ENCODE results near the gene SFXN3.

The SFXN3 gene

DNA sequence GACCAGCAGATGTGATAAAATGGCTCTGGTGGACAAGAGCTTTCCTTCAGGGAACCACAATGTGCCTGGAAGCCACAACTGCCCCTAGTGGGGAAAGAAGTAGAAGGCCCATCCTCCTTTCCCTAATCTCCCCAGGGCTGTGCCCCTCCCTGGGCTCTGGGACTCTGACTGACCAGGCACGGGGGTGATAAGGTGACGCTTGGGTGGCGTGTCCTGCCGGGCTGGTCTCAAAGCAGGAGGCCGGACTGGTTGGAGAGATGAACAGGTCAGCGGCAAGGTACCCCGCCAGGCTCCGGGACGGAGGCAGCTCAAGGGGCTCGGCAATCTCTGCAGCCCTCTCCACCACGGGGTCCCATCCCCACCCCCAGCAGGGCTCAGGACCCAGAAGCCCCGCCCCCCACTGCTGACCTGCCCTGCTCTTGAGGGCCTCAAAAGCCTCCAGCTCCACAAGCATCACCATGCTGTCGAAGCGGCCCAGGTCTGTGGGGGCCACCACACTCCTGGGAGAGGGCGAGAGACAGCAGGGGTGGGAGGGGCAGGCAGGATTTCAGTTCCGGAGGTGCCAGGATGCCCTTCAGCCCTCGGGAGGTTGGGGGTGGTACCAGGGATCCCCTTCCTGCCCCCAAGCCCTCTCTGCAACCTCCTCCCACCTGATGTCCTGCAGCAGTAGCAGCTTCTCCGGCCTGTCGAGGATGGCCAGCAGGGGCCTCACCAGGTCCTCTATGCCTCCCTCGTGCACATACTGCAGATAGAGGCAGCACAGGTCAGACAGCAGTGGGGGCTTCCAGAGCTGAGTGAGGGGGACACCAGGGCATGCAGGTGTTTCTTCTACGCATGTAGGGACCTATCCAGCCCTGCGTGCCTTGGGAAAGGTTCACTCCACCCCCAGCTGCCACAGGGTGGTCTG is 19.3 kb upstream of the SFXN3 start:
- Histone ChIP-seq H3K36me3 (ENCODE audit: control insufficient read depth in 4 of 4, insufficient read depth in 4 of 4, low read length in 3 of 4) (peaks cover 0 to 8% (median 3%) of the 10 kb centered on the region in 4 experiments), H3K27me3 (replicated peaks in 2 of 5; ENCODE audit: control insufficient read depth in 4 of 5, insufficient read depth in 5 of 5, low read length in 4 of 5) (peaks cover 0 to 7% (median 3%) of the 10 kb centered on the region in 5 experiments), H3K9me3 (ENCODE audit: control extremely low read depth in 1 of 5, control insufficient read depth in 4 of 5, insufficient read depth in 2 of 5, low read depth in 1 of 5, low read length in 4 of 5) (no peaks in the 10 kb centered on the region), H3K27ac (ENCODE audit: insufficient read depth in 1 of 2, low read depth in 1 of 2, low read length in 2 of 2, poor library complexity in 1 of 2, severe bottlenecking in 2 of 2) (no peak overlapping the region), H3K4me3 (ENCODE audit: control insufficient read depth in 1 of 7, extremely low read depth in 1 of 7, insufficient read depth in 4 of 7, low read depth in 2 of 7, low read length in 6 of 7) (no peak overlapping the region), H3K4me1 (ENCODE audit: control extremely low read depth in 1 of 4, control insufficient read depth in 4 of 4, insufficient read depth in 4 of 4, low read length in 3 of 4) (peaks cover 0 to 16% (median 13%) of the 10 kb centered on the region in 4 experiments)
- ChIA-PET POLR2A (interaction anchor here (1.4 kb wide), 1 partner anchor 10 kb away, joined by 5 read pairs; no protein-coding TSS in a partner anchor), CTCF (interaction anchor here (0.9 to 7.5 kb wide), 12 partner anchors 8 to 54 kb away, joined by 3 to 152 read pairs (median 4); partner anchors contain the start of genes LZTS2 and SEMA4G)
- 80% methylated on average over 17 of the region's 22 CpGs for WGBS (ENCODE audit: insufficient coverage)
- DNase-seq: peak in 1 of 3 donors; percentile 24

- DNase-seq: peak; percentile 87 to 90 (median 90)
- POLR2A ChIA-PET: no interaction called here
These were observed 18.3 kb upstream of the SFXN3 start for GRCh38 chr10:101012525-101013364.

GRCh38 chr10:101013365-101013825 is 17.6 kb upstream of the SFXN3 start:
- Histone ChIP-seq H3K36me3 (ENCODE audit: control insufficient read depth in 4 of 4, insufficient read depth in 4 of 4, low read length in 3 of 4) (no peaks in the 10 kb centered on the region), H3K27ac (ENCODE audit: insufficient read depth in 1 of 2, low read depth in 1 of 2, low read length in 2 of 2, poor library complexity in 1 of 2, severe bottlenecking in 2 of 2) (no peak overlapping the region), H3K27me3 (replicated peaks in 2 of 5; ENCODE audit: control insufficient read depth in 4 of 5, insufficient read depth in 5 of 5, low read length in 4 of 5) (peaks cover 0 to 21% (median 3%) of the 10 kb centered on the region in 5 experiments), H3K4me1 (ENCODE audit: control extremely low read depth in 1 of 4, control insufficient read depth in 4 of 4, insufficient read depth in 4 of 4, low read length in 3 of 4) (peaks cover 0 to 21% (median 19%) of the 10 kb centered on the region in 4 experiments), H3K9me3 (ENCODE audit: control extremely low read depth in 1 of 5, control insufficient read depth in 4 of 5, insufficient read depth in 2 of 5, low read depth in 1 of 5, low read length in 4 of 5) (no peaks in the 10 kb centered on the region), H3K4me3 (ENCODE audit: control insufficient read depth in 1 of 7, extremely low read depth in 1 of 7, insufficient read depth in 4 of 7, low read depth in 2 of 7, low read length in 6 of 7) (no peak overlapping the region)
- POLR2A ChIA-PET: interaction anchor here (0.7 kb wide), 1 partner anchor 33 kb away, joined by 11 read pairs; no protein-coding TSS in a partner anchor
- DNase-seq: no peak
- 74% methylated on average over 8 of the region's 9 CpGs for WGBS (ENCODE audit: insufficient coverage)
- CTCF ChIA-PET: interaction anchor here (1.3 to 7.3 kb wide), 8 partner anchors 15 to 68 kb away, joined by 3 to 311 read pairs (median 40); partner anchors contain the start of genes LZTS2, MRPL43, PDZD7 and SEMA4G

More at GRCh38 chr10:101012525-101013364, 18.3 kb upstream of the SFXN3 start:
- Histone ChIP-seq H3K27me3 (replicated peaks in 2 of 5; ENCODE audit: control insufficient read depth in 4 of 5, insufficient read depth in 5 of 5, low read length in 4 of 5) (peaks cover 0 to 15% (median 3%) of the 10 kb centered on the region in 5 experiments), H3K9me3 (ENCODE audit: control extremely low read depth in 1 of 5, control insufficient read depth in 4 of 5, insufficient read depth in 2 of 5, low read depth in 1 of 5, low read length in 4 of 5) (no peaks in the 10 kb centered on the region), H3K36me3 (ENCODE audit: control insufficient read depth in 4 of 4, insufficient read depth in 4 of 4, low read length in 3 of 4) (no peaks in the 10 kb centered on the region), H3K4me1 (ENCODE audit: control extremely low read depth in 1 of 4, control insufficient read depth in 4 of 4, insufficient read depth in 4 of 4, low read length in 3 of 4) (peaks cover 0 to 16% (median 14%) of the 10 kb centered on the region in 4 experiments), H3K27ac (ENCODE audit: insufficient read depth in 1 of 2, low read depth in 1 of 2, low read length in 2 of 2, poor library complexity in 1 of 2, severe bottlenecking in 2 of 2) (no peak overlapping the region), H3K4me3 (ENCODE audit: control insufficient read depth in 1 of 7, extremely low read depth in 1 of 7, insufficient read depth in 4 of 7, low read depth in 2 of 7, low read length in 6 of 7) (no peak overlapping the region)
- 21% methylated on average over 9 of the region's 14 CpGs for WGBS (ENCODE audit: insufficient coverage)
- CTCF ChIA-PET: interaction anchor here (0.9 to 7.5 kb wide), 10 partner anchors 15 to 55 kb away, joined by 3 to 152 read pairs (median 4); partner anchors contain the start of genes LZTS2 and SEMA4G

DNA sequence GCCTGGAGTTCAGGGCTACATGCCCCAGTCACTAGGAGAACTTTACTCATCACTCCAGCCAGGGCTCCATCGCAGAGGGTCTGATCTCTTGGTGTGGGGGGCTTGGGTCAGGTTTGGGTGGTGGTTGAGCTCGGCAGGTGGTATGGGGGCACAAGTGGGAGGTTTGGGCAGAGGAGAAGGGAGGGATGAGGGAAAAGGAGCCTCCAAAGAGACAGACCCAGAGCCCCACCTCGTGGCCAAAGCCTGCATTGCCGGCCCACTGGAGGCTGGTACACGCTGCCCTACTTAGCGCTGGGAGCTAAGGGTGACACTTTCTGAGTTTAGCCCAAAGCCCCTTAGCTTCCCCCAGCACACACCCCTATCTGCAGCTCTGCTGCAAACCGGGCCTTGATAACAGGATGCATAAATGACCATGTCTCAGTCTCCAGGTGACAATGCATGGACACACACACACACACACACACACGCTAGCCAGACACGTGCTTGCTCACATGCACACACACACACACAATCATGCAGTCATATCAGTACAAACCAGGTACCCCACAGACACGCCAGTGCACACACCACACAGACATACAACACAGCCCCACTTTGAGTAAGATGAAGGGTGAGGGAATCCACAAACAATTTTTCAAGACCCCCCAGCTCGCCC is 16.7 kb upstream of the SFXN3 start:
- peaks cover 0 to 29% (median 3%) of the 10 kb centered on the region in 5 experiments for H3K27me3 ChIP-seq (replicated peaks in 2 of 5; ENCODE audit: control insufficient read depth in 4 of 5, insufficient read depth in 5 of 5, low read length in 4 of 5)
- WGBS (ENCODE audit: insufficient coverage): 13% methylated on average over 10 of the region's 11 CpGs
- no peaks in the 10 kb centered on the region for H3K36me3 ChIP-seq (ENCODE audit: control insufficient read depth in 4 of 4, insufficient read depth in 4 of 4, low read length in 3 of 4)
- peak; percentile 56 to 71 (median 66) for DNase-seq
- CTCF ChIA-PET: interaction anchor here (0.8 to 7.3 kb wide), 18 partner anchors 14 to 137 kb away, joined by 3 to 311 read pairs (median 6); partner anchors contain the start of genes LZTS2, MRPL43, PDZD7 and SEMA4G
- POLR2A ChIA-PET: interaction anchor here (0.7 kb wide), 1 partner anchor 34 kb away, joined by 11 read pairs; no protein-coding TSS in a partner anchor
- no peaks in the 10 kb centered on the region for H3K9me3 ChIP-seq (ENCODE audit: control extremely low read depth in 1 of 5, control insufficient read depth in 4 of 5, insufficient read depth in 2 of 5, low read depth in 1 of 5, low read length in 4 of 5)
- H3K4me1 ChIP-seq (ENCODE audit: control extremely low read depth in 1 of 4, control insufficient read depth in 4 of 4, insufficient read depth in 4 of 4, low read length in 3 of 4): peaks cover 0 to 31% (median 29%) of the 10 kb centered on the region in 4 experiments
- no peak overlapping the region for H3K27ac ChIP-seq (ENCODE audit: insufficient read depth in 1 of 2, low read depth in 1 of 2, low read length in 2 of 2, poor library complexity in 1 of 2, severe bottlenecking in 2 of 2)
- no peak overlapping the region for H3K4me3 ChIP-seq (ENCODE audit: control insufficient read depth in 1 of 7, extremely low read depth in 1 of 7, insufficient read depth in 4 of 7, low read depth in 2 of 7, low read length in 6 of 7)

GRCh38 chr10:101014966-101015581 is 16.0 kb upstream of the SFXN3 start:
- WGBS (ENCODE audit: insufficient coverage): 87% methylated on average over 5 of the region's 7 CpGs
- H3K27me3 ChIP-seq (replicated peaks in 2 of 5; ENCODE audit: control insufficient read depth in 4 of 5, insufficient read depth in 5 of 5, low read length in 4 of 5): peaks cover 0 to 29% (median 3%) of the 10 kb centered on the region in 5 experiments
- no peak overlapping the region for H3K4me3 ChIP-seq (ENCODE audit: control insufficient read depth in 1 of 7, extremely low read depth in 1 of 7, insufficient read depth in 4 of 7, low read depth in 2 of 7, low read length in 6 of 7)
- POLR2A ChIA-PET: no interaction called here
- CTCF ChIA-PET: interaction anchor here (0.8 to 7.3 kb wide), 17 partner anchors 13 to 136 kb away, joined by 3 to 311 read pairs (median 6); partner anchors contain the start of genes LZTS2, MRPL43, PDZD7 and SEMA4G
- H3K9me3 ChIP-seq (ENCODE audit: control extremely low read depth in 1 of 5, control insufficient read depth in 4 of 5, insufficient read depth in 2 of 5, low read depth in 1 of 5, low read length in 4 of 5): no peaks in the 10 kb centered on the region
- peaks cover 0 to 31% (median 29%) of the 10 kb centered on the region in 4 experiments for H3K4me1 ChIP-seq (ENCODE audit: control extremely low read depth in 1 of 4, control insufficient read depth in 4 of 4, insufficient read depth in 4 of 4, low read length in 3 of 4)
- H3K27ac ChIP-seq (ENCODE audit: insufficient read depth in 1 of 2, low read depth in 1 of 2, low read length in 2 of 2, poor library complexity in 1 of 2, severe bottlenecking in 2 of 2): no peak overlapping the region
- H3K36me3 ChIP-seq (ENCODE audit: control insufficient read depth in 4 of 4, insufficient read depth in 4 of 4, low read length in 3 of 4): no peaks in the 10 kb centered on the region
- DNase-seq: peak in 1 of 3 donors; percentile 53

DNA sequence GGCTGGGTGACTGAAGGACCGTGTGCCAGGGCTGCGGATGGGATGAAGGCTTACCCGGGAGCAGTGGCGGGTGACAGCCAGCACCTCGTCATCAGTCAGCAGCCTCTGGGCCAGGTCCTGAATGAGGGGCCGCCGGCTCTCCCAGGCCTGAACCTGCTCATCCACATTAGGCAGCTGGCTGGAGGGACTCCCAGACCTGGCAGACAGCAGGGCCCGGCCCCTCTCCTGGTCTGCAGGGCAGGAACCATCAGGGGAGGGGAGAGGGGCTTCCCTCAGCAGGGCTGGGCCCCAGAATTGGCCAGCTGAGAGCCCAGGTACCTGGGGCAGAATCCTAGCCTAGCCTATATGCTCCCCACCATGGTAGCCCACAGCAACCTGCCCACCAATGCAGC is 15.5 kb upstream of the SFXN3 start:
- ChIA-PET POLR2A (no interaction called here), CTCF (interaction anchor here (1.5 to 7.3 kb wide), 11 partner anchors 12 to 126 kb away, joined by 4 to 311 read pairs (median 9); partner anchors contain the start of genes LZTS2, MRPL43, PDZD7 and SEMA4G)
- Histone ChIP-seq H3K27me3 (replicated peaks in 2 of 5; ENCODE audit: control insufficient read depth in 4 of 5, insufficient read depth in 5 of 5, low read length in 4 of 5) (peaks cover 0 to 29% (median 3%) of the 10 kb centered on the region in 5 experiments), H3K36me3 (ENCODE audit: control insufficient read depth in 4 of 4, insufficient read depth in 4 of 4, low read length in 3 of 4) (no peaks in the 10 kb centered on the region), H3K4me3 (ENCODE audit: control insufficient read depth in 1 of 7, extremely low read depth in 1 of 7, insufficient read depth in 4 of 7, low read depth in 2 of 7, low read length in 6 of 7) (no peak overlapping the region), H3K9me3 (ENCODE audit: control extremely low read depth in 1 of 5, control insufficient read depth in 4 of 5, insufficient read depth in 2 of 5, low read depth in 1 of 5, low read length in 4 of 5) (no peaks in the 10 kb centered on the region), H3K4me1 (ENCODE audit: control extremely low read depth in 1 of 4, control insufficient read depth in 4 of 4, insufficient read depth in 4 of 4, low read length in 3 of 4) (peaks cover 0 to 31% (median 29%) of the 10 kb centered on the region in 4 experiments), H3K27ac (ENCODE audit: insufficient read depth in 1 of 2, low read depth in 1 of 2, low read length in 2 of 2, poor library complexity in 1 of 2, severe bottlenecking in 2 of 2) (no peak overlapping the region)
- WGBS (ENCODE audit: insufficient coverage): 96% methylated on average over 8 of the region's 8 CpGs
- DNase-seq: no peak

Data from common myeloid progenitor, CD34-positive (primary cell).